ENCODE data around the gene P2RX5. TPM values are rescaled to one million over a fixed set of nuclear protein-coding genes. Genes with fewer than 3 reads are reported as not detected.
"Not testable (repeated sequence)": the region's sequence is repeated elsewhere in the genome, so short reads cannot be mapped to it uniquely, and the experiment has no call there.

Gene P2RX5
- total RNA-seq, 1 experiment from 2014 or later = 0.66 TPM

GRCh38 chr17:3730881-3731429 is 35.0 kb upstream of the P2RX5 start:
- ChIA-PET CTCF (no interaction called here), POLR2A (no interaction called here)
- no peak for DNase-seq
- no peaks in the 10 kb centered on the region for H3K9me3 Mint-ChIP-seq (ENCODE audit: unreplicated experiment)
- intact Hi-C loops (cut with micrococcal nuclease; ENCODE audit: unreplicated experiment) = no loop called here
- no peak overlapping the region for H3K27ac Mint-ChIP-seq (ENCODE audit: unreplicated experiment)
- no peak overlapping the region for H3K4me3 Mint-ChIP-seq (ENCODE audit: unreplicated experiment)
- H3K36me3 Mint-ChIP-seq (ENCODE audit: insufficient read depth, unreplicated experiment) = peaks cover 16% of the 10 kb centered on the region
- no peaks in the 10 kb centered on the region for H3K4me1 ChIP-seq
- H3K27me3 ChIP-seq (replicated peaks; ENCODE audit: control insufficient read depth, insufficient read depth, low read length) = no peaks in the 10 kb centered on the region
- no peaks in the 10 kb centered on the region for H3K9me3 ChIP-seq
- no peaks in the 10 kb centered on the region for H3K4me1 Mint-ChIP-seq (ENCODE audit: low read depth, unreplicated experiment)
- H3K27me3 Mint-ChIP-seq (ENCODE audit: insufficient read depth, unreplicated experiment) = no peaks in the 10 kb centered on the region
- H3K4me3 ChIP-seq (ENCODE audit: low read depth, low read length) = no peak overlapping the region
- H3K36me3 ChIP-seq (ENCODE audit: control insufficient read depth, insufficient read depth, low read length) = no peaks in the 10 kb centered on the region
- no TSS peak for BruUV-seq (replicated peaks)
- no peak for TF ChIP-seq CTCF (IDR thresholded peaks at IDR 0.05; ENCODE audit: insufficient read depth in 1 of 2, low read depth in 1 of 2, low read length in 1 of 2, severe bottlenecking in 1 of 2, unreplicated experiment in 1 of 2)

GRCh38 chr17:3729881-3730280 is 33.9 kb upstream of the P2RX5 start:
- Histone ChIP-seq H3K4me1 (no peaks in the 10 kb centered on the region), H3K36me3 (ENCODE audit: control insufficient read depth, insufficient read depth, low read length) (no peaks in the 10 kb centered on the region), H3K9me3 (no peaks in the 10 kb centered on the region), H3K27me3 (replicated peaks; ENCODE audit: control insufficient read depth, insufficient read depth, low read length) (no peaks in the 10 kb centered on the region), H3K4me3 (ENCODE audit: low read depth, low read length) (no peak overlapping the region)
- Mint-ChIP-seq H3K36me3 (ENCODE audit: insufficient read depth, unreplicated experiment) (peaks cover 23% of the 10 kb centered on the region), H3K27ac (ENCODE audit: unreplicated experiment) (no peak overlapping the region), H3K4me1 (ENCODE audit: low read depth, unreplicated experiment) (peaks cover under 1% of the 10 kb centered on the region), H3K4me3 (ENCODE audit: unreplicated experiment) (no peak overlapping the region), H3K9me3 (ENCODE audit: unreplicated experiment) (no peaks in the 10 kb centered on the region), H3K27me3 (ENCODE audit: insufficient read depth, unreplicated experiment) (no peaks in the 10 kb centered on the region)
- DNase-seq = no peak
- no peak for TF ChIP-seq CTCF (IDR thresholded peaks at IDR 0.05; ENCODE audit: insufficient read depth in 1 of 2, low read depth in 1 of 2, low read length in 1 of 2, severe bottlenecking in 1 of 2, unreplicated experiment in 1 of 2)
- POLR2A ChIA-PET = no interaction called here
- CTCF ChIA-PET = no interaction called here
- no TSS peak for BruUV-seq (replicated peaks)
- intact Hi-C loops (cut with micrococcal nuclease; ENCODE audit: unreplicated experiment) = no loop called here

- H3K27me3 Mint-ChIP-seq (ENCODE audit: insufficient read depth, unreplicated experiment); DNase-seq; H3K4me1 Mint-ChIP-seq (ENCODE audit: low read depth, unreplicated experiment); H3K36me3 ChIP-seq (ENCODE audit: control insufficient read depth, insufficient read depth, low read length); H3K27me3 ChIP-seq (replicated peaks; ENCODE audit: control insufficient read depth, insufficient read depth, low read length); H3K9me3 Mint-ChIP-seq (ENCODE audit: unreplicated experiment); H3K9me3 ChIP-seq; H3K4me3 Mint-ChIP-seq (ENCODE audit: unreplicated experiment); intact Hi-C loops (cut with micrococcal nuclease; ENCODE audit: unreplicated experiment); POLR2A ChIA-PET; H3K27ac Mint-ChIP-seq (ENCODE audit: unreplicated experiment); CTCF ChIA-PET; H3K4me3 ChIP-seq (ENCODE audit: low read depth, low read length); H3K4me1 ChIP-seq; BruUV-seq (replicated peaks): not testable (repeated sequence)
- H3K36me3 Mint-ChIP-seq (ENCODE audit: insufficient read depth, unreplicated experiment) = peaks cover 29% of the 10 kb centered on the region
These were observed 32.1 kb upstream of the P2RX5 start for GRCh38 chr17:3728099-3728498.

GRCh38 chr17:3727041-3727440 is 31.1 kb upstream of the P2RX5 start:
- no TSS peak for BruUV-seq (replicated peaks)
- no peak for TF ChIP-seq CTCF (IDR thresholded peaks at IDR 0.05; ENCODE audit: insufficient read depth in 1 of 2, low read depth in 1 of 2, low read length in 1 of 2, severe bottlenecking in 1 of 2, unreplicated experiment in 1 of 2)
- DNase-seq = no peak
- intact Hi-C loops (cut with micrococcal nuclease; ENCODE audit: unreplicated experiment) = no loop called here
- no peaks in the 10 kb centered on the region for H3K9me3 Mint-ChIP-seq (ENCODE audit: unreplicated experiment)
- no peaks in the 10 kb centered on the region for H3K27me3 Mint-ChIP-seq (ENCODE audit: insufficient read depth, unreplicated experiment)
- CTCF ChIA-PET = interaction anchor here (0.7 kb wide), 1 partner anchor 10 kb away, joined by 3 read pairs; no protein-coding TSS in a partner anchor
- Histone ChIP-seq H3K4me3 (ENCODE audit: low read depth, low read length) (no peak overlapping the region), H3K9me3 (no peaks in the 10 kb centered on the region), H3K36me3 (ENCODE audit: control insufficient read depth, insufficient read depth, low read length) (no peaks in the 10 kb centered on the region), H3K4me1 (no peaks in the 10 kb centered on the region), H3K27me3 (replicated peaks; ENCODE audit: control insufficient read depth, insufficient read depth, low read length) (no peaks in the 10 kb centered on the region)
- H3K27ac Mint-ChIP-seq (ENCODE audit: unreplicated experiment) = no peak overlapping the region
- H3K4me1 Mint-ChIP-seq (ENCODE audit: low read depth, unreplicated experiment) = peaks cover 16% of the 10 kb centered on the region
- no peak overlapping the region for H3K4me3 Mint-ChIP-seq (ENCODE audit: unreplicated experiment)
- POLR2A ChIA-PET = interaction anchor here (0.6 kb wide), 1 partner anchor 28 kb away, joined by 3 read pairs; no protein-coding TSS in a partner anchor
- H3K36me3 Mint-ChIP-seq (ENCODE audit: insufficient read depth, unreplicated experiment) = peaks cover 36% of the 10 kb centered on the region
